Ovary (tissue), 9 donors: ENCODE data around the gene CD5L. TPM values are rescaled to one million over a fixed set of nuclear protein-coding genes. Genes with fewer than 3 reads are reported as not detected.

Experiments used
- DNase-seq, 5 donors: peaks; one replicate each; pipeline ENCODE4 v3.0.0-alpha.2; 2019 to 2020
- H3K27ac ChIP-seq, 2 donors: fragments of 200-600 bp; one replicate each; pipeline versions ENCODE4 v1.5.1 to v1.8.0; 2019 to 2022
- H3K27me3 ChIP-seq: fragments of 200-600 bp; one replicate; pipeline ENCODE4 v1.8.0; 2022
- H3K36me3 ChIP-seq: fragments of 200-600 bp; sonication (generic); one replicate; pipeline ENCODE4 v1.5.1; 2019
- H3K4me1 ChIP-seq: one replicate; pipeline ENCODE4 v1.8.1; 2013; ENCODE audit warnings: mild to moderate bottlenecking, moderate library complexity; ENCODE audit not compliant: insufficient read depth
- H3K4me3 ChIP-seq: fragments of 200-600 bp; sonication (generic); one replicate; pipeline ENCODE4 v1.5.1; 2017
- H3K9me3 ChIP-seq, 2 donors: fragments of 200-600 bp in 1 of 2; sonication (generic) in 1 of 2; one replicate each; pipeline versions ENCODE4 v1.5.1 to v1.8.1; 2013 to 2019; ENCODE audit warnings: mild to moderate bottlenecking in 1 of 2, moderate library complexity in 1 of 2
- EP300 ChIP-seq: sonication (generic); formaldehyde crosslinking; IDR thresholded peaks from one replicate; pipeline ENCODE4 v1.6.1; 2017; ENCODE audit warnings: antibody characterized with exemption
- POLR2A ChIP-seq: fragments of 450-650 bp; IDR thresholded peaks from one replicate; pipeline ENCODE4 v1.6.1; 2017; ENCODE audit warnings: antibody characterized with exemption, mild to moderate bottlenecking, moderate library complexity
- WGBS, 3 donors: extraction: QIAGEN DNeasy Blood & Tissue Kit in 1 of 3; methylation state at CpG; one replicate each; pipeline versions ENCODE4 v1.1.5 to v1.1.7; 2013 to 2017; 5-methylcytosine and 5-hydroxymethylcytosine counted together
- intact Hi-C, 4 donors: fragments of 100-400 bp; cut with DNase I; formaldehyde crosslinking; loops; one replicate each; pipeline versions ENCODE4 v1.11.0 to v1.15.1; 2022 to 2023
- polyA plus RNA-seq, 2 donors: library from polyadenylated mRNA; stranded (reverse); fragments of 200-250 nt in 1 of 2; fragments of 350-450 nt in 1 of 2; fragmentation: Illumina TruSeq in 1 of 2; extraction: RNeasy Lipid Tissue Mini Kit (QIAGEN cat#74804) in 1 of 2; gene quantifications; one replicate each; pipeline ENCODE4 v1.2.3, GENCODE V29; 2013 to 2014
- total RNA-seq, 7 donors: library from RNA; depleted of rRNA in 2 of 7; stranded (reverse); fragments of >200 nt in 2 of 7; fragmentation: NEBNext Ultra II Directional in 3 of 7; extraction: Animal tissue kit (Norgen Biotek cat#: 25700) in 3 of 7; gene quantifications; one replicate each; pipeline versions ENCODE4 v1.1.0 to v1.2.4, GENCODE V29; 2016 to 2023
- TF ChIP-seq, protein P1 (sequence below), 3 donors: fragments of 450-650 bp in 2 of 3; fragments of 200-600 bp in 1 of 3; IDR thresholded peaks; one replicate each; pipeline versions ENCODE4 v1.5.1 to v1.8.0; 2016 to 2022; ENCODE audit warnings: antibody characterized with exemption in 3 of 3, mild to moderate bottlenecking in 1 of 3
- donor health status: DM: no; HTN: no; CAD: no; lungs with moderate emphysema.
- donor health status: DM: no; HTN: no; CAD: no.
- donor health status: Bipolar disorder and iron deficiency.
- donor health status: DM: yes; HTN: yes; CAD: no.
- donor health status: DM: no; HTN: no; CAD: no.
- donor health status: DM: yes; HTN: yes; CAD: no.

Gene CD5L
- total and polyA plus RNA-seq, 9 donors = 0.10 to 0.45 TPM; not detected in 7

DNA sequence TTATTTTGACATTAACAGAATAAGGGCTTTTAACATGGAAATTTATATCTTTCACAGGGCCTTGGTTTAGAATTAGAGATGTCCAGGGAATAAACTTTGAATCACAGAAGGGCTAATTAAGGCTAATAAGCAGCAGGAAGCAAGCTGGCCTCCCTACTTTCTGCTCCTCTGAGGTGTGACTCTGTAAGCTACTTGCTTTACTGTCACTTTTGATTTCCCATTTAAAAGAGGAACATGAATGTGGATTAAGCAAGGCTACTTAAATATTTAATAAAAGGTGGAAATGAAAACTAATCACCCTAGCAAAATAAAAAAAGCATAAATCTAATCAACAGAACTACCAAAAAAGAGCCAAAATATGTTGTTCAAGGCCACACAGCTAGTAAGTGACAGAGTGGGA is 28.9 kb upstream of the CD5L start:
- DNase-seq = no peak
- Histone ChIP-seq H3K9me3 (no peaks in the 10 kb centered on the region), H3K27me3 (no peaks in the 10 kb centered on the region), H3K4me1 (no peaks in the 10 kb centered on the region), H3K27ac (no peak overlapping the region), H3K36me3 (no peaks in the 10 kb centered on the region), H3K4me3 (no peak overlapping the region)
- TF ChIP-seq EP300 (no peak), POLR2A (no peak)
- TF ChIP-seq, protein P1, sequence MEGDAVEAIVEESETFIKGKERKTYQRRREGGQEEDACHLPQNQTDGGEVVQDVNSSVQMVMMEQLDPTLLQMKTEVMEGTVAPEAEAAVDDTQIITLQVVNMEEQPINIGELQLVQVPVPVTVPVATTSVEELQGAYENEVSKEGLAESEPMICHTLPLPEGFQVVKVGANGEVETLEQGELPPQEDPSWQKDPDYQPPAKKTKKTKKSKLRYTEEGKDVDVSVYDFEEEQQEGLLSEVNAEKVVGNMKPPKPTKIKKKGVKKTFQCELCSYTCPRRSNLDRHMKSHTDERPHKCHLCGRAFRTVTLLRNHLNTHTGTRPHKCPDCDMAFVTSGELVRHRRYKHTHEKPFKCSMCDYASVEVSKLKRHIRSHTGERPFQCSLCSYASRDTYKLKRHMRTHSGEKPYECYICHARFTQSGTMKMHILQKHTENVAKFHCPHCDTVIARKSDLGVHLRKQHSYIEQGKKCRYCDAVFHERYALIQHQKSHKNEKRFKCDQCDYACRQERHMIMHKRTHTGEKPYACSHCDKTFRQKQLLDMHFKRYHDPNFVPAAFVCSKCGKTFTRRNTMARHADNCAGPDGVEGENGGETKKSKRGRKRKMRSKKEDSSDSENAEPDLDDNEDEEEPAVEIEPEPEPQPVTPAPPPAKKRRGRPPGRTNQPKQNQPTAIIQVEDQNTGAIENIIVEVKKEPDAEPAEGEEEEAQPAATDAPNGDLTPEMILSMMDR (IDR thresholded peaks at IDR 0.05) = no peak
- intact Hi-C loops = no loop called here

DNA sequence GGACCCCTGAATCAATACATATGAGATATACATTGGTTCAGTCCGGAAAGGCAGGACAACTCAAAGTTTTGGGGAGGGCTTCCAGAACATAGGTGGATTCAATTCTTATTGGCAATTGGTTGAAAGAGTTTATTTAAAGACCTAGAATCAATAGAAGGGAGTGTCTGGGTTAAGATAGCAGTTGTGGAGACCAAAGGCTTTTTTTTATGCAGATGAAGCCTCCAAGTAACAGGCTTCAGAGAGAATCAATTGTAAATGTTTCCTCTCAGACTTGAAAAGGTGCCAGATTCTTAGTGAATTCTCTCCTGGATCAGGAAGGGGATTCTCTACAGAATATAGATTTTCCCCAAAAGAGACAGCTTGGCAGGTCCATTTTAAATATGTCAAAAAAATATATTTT is 27.0 kb upstream of the CD5L start:
- WGBS, 3 donors = 81 to 92% (median 89%) methylated on average over 1 of the region's 1 CpG
- Histone ChIP-seq H3K27me3 (no peaks in the 10 kb centered on the region), H3K9me3 (no peaks in the 10 kb centered on the region), H3K36me3 (no peaks in the 10 kb centered on the region), H3K4me1 (no peaks in the 10 kb centered on the region), H3K27ac (no peak overlapping the region), H3K4me3 (no peak overlapping the region)
- intact Hi-C loops = no loop called here
- TF ChIP-seq, protein P1 (IDR thresholded peaks at IDR 0.05) = no peak
- TF ChIP-seq EP300 (no peak), POLR2A (no peak)
- no peak for DNase-seq

DNA sequence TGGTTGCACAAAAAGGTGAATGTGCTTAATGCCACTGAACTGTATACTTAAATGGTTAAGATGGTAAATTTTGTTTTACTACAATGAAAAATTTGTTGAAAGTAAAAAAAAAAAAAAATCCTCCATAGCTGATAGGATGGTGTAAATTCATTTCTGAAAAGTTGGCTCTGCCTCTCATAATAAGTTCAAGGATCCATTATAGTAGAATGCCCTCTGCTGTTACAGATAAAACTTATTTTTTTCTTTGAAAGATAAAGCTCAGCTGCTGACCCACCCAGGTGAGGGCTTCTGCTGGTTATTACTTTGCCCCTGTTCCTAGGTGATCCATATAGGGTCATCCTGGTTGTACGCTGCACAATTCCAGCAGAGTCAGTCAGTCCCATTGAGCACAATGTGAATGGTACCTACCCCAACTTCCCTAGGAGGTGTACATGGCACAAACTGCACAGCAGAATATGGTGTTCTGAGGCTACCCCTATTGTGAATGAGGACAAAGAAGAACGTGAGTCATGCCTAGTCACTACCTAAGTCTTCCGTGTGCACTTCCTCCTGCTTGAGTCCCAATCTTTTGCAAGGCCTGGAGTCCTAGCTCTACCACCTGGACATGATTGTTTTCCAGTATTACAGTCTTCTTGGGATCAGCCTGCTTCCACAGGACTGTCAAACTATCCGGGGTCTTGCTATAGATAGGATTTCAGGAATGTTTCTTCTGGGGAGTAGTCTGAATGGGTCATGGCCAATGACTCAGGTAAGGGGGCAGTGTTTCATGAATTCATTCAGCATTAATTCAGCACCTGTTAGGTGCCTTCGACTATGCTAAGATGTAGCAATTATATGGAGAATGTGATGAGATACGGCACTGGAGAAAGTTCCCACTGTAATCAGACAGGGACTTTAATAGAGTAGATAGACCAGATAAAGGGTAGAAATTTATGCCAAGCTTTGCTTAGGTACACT is 20.8 kb upstream of the CD5L start:
- no peak overlapping the region for H3K4me3 ChIP-seq
- no peak for DNase-seq
- intact Hi-C loops = no loop called here
- TF ChIP-seq EP300 (no peak), POLR2A (no peak)
- TF ChIP-seq, protein P1 (IDR thresholded peaks at IDR 0.05) = no peak
- H3K4me1 ChIP-seq = no peaks in the 10 kb centered on the region
- H3K27me3 ChIP-seq = no peaks in the 10 kb centered on the region
- WGBS, 3 donors = 76 to 81% (median 80%) methylated on average over 6 of the region's 6 CpGs
- H3K27ac ChIP-seq = no peak overlapping the region
- no peaks in the 10 kb centered on the region for H3K36me3 ChIP-seq
- no peaks in the 10 kb centered on the region for H3K9me3 ChIP-seq

DNA sequence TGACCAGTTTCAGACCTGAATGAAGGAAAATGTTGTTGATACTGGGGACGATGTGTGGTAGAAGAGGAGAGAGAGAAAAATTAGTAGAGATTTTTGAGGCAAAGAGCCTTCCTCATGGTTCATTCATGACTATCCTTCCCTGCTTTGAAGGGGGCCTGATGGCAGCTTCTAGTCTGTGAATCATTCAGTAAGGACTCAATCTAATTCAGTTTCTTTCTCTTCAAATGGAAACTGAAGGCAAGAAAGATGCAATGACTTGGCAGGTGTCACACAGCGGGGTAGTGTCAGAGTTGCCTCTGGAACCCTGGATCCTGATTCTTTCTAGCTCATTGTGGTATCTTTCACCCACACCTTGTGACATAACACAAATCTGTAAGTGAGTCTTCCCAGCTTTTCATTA is 14.9 kb upstream of the CD5L start:
- Histone ChIP-seq H3K27ac (no peak overlapping the region), H3K36me3 (no peaks in the 10 kb centered on the region), H3K9me3 (no peaks in the 10 kb centered on the region), H3K27me3 (no peaks in the 10 kb centered on the region), H3K4me1 (no peaks in the 10 kb centered on the region), H3K4me3 (no peak overlapping the region)
- TF ChIP-seq EP300 = no peak
- TF ChIP-seq, protein P1 (IDR thresholded peaks at IDR 0.05) = no peak
- TF ChIP-seq POLR2A = no peak
- intact Hi-C loops = no loop called here
- no peak for DNase-seq
- WGBS, 3 donors = 71 to 82% (median 73%) methylated on average over 2 of the region's 2 CpGs
